Measurements from ENCODE around the gene SLC24A4. TPM values are rescaled to one million over a fixed set of nuclear protein-coding genes. Genes with fewer than 3 reads are reported as not detected.
A peak's percentile ranks its signal among the peaks of the same experiment; 100 is the strongest.

The SLC24A4 gene
- total RNA-seq, 1 donor from 2014 or later, result not detected

- TF ChIP-seq, protein P1, sequence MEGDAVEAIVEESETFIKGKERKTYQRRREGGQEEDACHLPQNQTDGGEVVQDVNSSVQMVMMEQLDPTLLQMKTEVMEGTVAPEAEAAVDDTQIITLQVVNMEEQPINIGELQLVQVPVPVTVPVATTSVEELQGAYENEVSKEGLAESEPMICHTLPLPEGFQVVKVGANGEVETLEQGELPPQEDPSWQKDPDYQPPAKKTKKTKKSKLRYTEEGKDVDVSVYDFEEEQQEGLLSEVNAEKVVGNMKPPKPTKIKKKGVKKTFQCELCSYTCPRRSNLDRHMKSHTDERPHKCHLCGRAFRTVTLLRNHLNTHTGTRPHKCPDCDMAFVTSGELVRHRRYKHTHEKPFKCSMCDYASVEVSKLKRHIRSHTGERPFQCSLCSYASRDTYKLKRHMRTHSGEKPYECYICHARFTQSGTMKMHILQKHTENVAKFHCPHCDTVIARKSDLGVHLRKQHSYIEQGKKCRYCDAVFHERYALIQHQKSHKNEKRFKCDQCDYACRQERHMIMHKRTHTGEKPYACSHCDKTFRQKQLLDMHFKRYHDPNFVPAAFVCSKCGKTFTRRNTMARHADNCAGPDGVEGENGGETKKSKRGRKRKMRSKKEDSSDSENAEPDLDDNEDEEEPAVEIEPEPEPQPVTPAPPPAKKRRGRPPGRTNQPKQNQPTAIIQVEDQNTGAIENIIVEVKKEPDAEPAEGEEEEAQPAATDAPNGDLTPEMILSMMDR (IDR thresholded peaks at IDR 0.05; ENCODE audit: insufficient read depth, low read length, poor library complexity, severe bottlenecking), result no peak
- Histone ChIP-seq H3K4me3 (ENCODE audit: low read depth, low read length) (no peak overlapping the region), H3K27me3 (ENCODE audit: control insufficient read depth, insufficient read depth, low read length) (no peaks in the 10 kb centered on the region), H3K36me3 (ENCODE audit: control insufficient read depth, insufficient read depth, low read length) (no peaks in the 10 kb centered on the region)
- DNase-seq (ENCODE audit: low read depth), result no peak
These were observed 18.0 kb downstream of the SLC24A4 start for GRCh38 chr14:92340931-92341330.

DNA sequence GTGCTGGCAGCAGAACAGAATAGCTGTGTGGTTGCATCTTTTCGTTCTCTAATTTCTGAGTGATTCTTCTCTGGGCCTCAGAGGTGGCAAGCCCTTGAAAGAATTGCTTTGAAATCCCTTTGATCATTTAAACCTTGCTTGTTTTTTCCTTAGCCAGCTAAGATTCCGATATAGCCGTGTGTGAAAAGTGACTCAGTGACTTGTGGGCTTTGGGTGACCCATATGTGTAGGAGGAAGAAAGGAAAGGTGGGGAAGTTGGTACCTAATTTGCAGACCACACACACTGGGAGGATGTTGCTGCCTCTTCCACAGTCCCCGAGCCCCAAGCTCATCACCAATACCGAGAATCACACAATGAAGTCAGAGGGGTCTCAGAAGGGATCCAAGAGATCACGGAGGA lies 18.8 kb downstream of the SLC24A4 start:
- TF ChIP-seq, protein P1 (IDR thresholded peaks at IDR 0.05; ENCODE audit: insufficient read depth, low read length, poor library complexity, severe bottlenecking), result no peak
- H3K4me3 ChIP-seq (ENCODE audit: low read depth, low read length), result no peak overlapping the region
- no peaks in the 10 kb centered on the region for H3K36me3 ChIP-seq (ENCODE audit: control insufficient read depth, insufficient read depth, low read length)
- DNase-seq (ENCODE audit: low read depth), result no peak
- no peaks in the 10 kb centered on the region for H3K27me3 ChIP-seq (ENCODE audit: control insufficient read depth, insufficient read depth, low read length)

DNA sequence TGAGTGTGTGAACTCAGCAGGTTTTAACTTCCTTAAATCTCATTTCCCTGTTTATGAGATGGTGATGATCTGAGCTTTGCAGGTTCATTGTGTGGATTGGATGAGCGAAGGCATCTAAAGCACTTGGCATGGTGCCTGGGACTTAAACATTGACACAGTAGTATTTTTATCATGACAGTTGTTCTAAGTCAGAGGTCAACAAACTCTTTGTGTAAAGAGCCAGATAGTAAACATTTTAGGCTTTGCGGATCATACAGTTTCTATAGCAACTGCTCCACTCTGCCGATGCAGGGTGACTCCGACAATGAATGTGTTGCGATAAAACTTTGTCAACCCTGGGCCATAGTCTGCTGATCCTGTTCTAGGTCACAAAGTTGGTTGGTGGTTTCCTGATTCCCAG lies 25.2 kb downstream of the SLC24A4 start:
- TF ChIP-seq, protein P1 (IDR thresholded peaks at IDR 0.05; ENCODE audit: insufficient read depth, low read length, poor library complexity, severe bottlenecking), result no peak
- Histone ChIP-seq H3K27me3 (ENCODE audit: control insufficient read depth, insufficient read depth, low read length) (peaks cover 8% of the 10 kb centered on the region), H3K4me3 (ENCODE audit: low read depth, low read length) (no peak overlapping the region), H3K36me3 (ENCODE audit: control insufficient read depth, insufficient read depth, low read length) (no peaks in the 10 kb centered on the region)
- DNase-seq (ENCODE audit: low read depth), result no peak

DNA sequence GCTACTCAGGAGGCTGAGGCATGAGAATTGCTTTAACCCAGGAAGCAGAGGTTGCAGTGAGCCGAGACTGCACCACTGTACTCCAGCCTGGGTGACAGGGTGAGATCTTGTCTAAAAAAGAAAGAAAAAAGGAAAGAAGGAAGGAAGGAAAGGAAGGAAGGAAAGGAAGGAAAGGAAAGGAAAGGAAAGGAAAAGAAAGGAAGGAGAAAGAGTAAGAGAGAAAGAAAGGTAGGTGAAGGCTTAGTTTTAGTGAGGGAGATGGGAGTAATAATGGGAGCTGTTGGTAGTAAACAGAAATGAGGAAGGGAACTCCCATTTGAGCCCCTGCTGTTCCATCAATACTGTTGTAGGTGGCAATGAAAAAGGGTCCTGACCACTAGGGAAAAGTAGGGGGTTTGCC lies 28.8 kb downstream of the SLC24A4 start:
- H3K36me3 ChIP-seq (ENCODE audit: control insufficient read depth, insufficient read depth, low read length), result no peaks in the 10 kb centered on the region
- no peak for DNase-seq (ENCODE audit: low read depth)
- TF ChIP-seq, protein P1 (IDR thresholded peaks at IDR 0.05; ENCODE audit: insufficient read depth, low read length, poor library complexity, severe bottlenecking), result no peak
- H3K4me3 ChIP-seq (ENCODE audit: low read depth, low read length), result no peak overlapping the region
- H3K27me3 ChIP-seq (ENCODE audit: control insufficient read depth, insufficient read depth, low read length), result peaks cover 11% of the 10 kb centered on the region

- no peaks in the 10 kb centered on the region for H3K36me3 ChIP-seq (ENCODE audit: control insufficient read depth, insufficient read depth, low read length)
- H3K27me3 ChIP-seq (ENCODE audit: control insufficient read depth, insufficient read depth, low read length), result peaks cover 11% of the 10 kb centered on the region
- TF ChIP-seq, protein P1 (IDR thresholded peaks at IDR 0.05; ENCODE audit: insufficient read depth, low read length, poor library complexity, severe bottlenecking), result peak; percentile 15
- no peak overlapping the region for H3K4me3 ChIP-seq (ENCODE audit: low read depth, low read length)
- no peak for DNase-seq (ENCODE audit: low read depth)
These were observed 29.4 kb downstream of the SLC24A4 start for GRCh38 chr14:92352158-92352985.

- Histone ChIP-seq H3K27me3 (ENCODE audit: control insufficient read depth, insufficient read depth, low read length) (peaks cover 11% of the 10 kb centered on the region), H3K4me3 (ENCODE audit: low read depth, low read length) (no peak overlapping the region), H3K36me3 (ENCODE audit: control insufficient read depth, insufficient read depth, low read length) (no peaks in the 10 kb centered on the region)
- no peak for DNase-seq (ENCODE audit: low read depth)
- TF ChIP-seq, protein P1 (IDR thresholded peaks at IDR 0.05; ENCODE audit: insufficient read depth, low read length, poor library complexity, severe bottlenecking), result no peak
These were observed 30.5 kb downstream of the SLC24A4 start for GRCh38 chr14:92353447-92353846.

Data from kidney epithelial cell (primary cell).